ENCODE measurements around the gene CPLX1. TPM values are rescaled to one million over a fixed set of nuclear protein-coding genes. Genes with fewer than 3 reads are reported as not detected.

Gene CPLX1
- total RNA-seq, 3 donors from 2014 or later, result 0.16 to 2.6 (median 1.2) TPM

- no peaks in the 10 kb centered on the region for H3K36me3 ChIP-seq
- TF ChIP-seq POLR2AphosphoS5 (IDR thresholded peaks at IDR 0.05) (no peak), CTCF (IDR thresholded peaks at IDR 0.05) (no peak)
- H3K9me3 ChIP-seq, result no peaks in the 10 kb centered on the region
- intact Hi-C loops (cut with DNase I; ENCODE audit: low total_unique reads), result no loop called here
- H3K4me1 ChIP-seq, result peaks cover 0 to 3% of the 10 kb centered on the region in 2 donors
- no peak for DNase-seq (ENCODE audit: low spot score in 2 of 2)
- H3K27me3 ChIP-seq, result no peaks in the 10 kb centered on the region
- no peak overlapping the region for H3K4me3 ChIP-seq
- H3K27ac ChIP-seq, result no peak overlapping the region
Measured at GRCh38 chr4:769511-769910, 56.4 kb downstream of the CPLX1 start.

GRCh38 chr4:768995-769394 is 56.9 kb downstream of the CPLX1 start:
- no peak for DNase-seq (ENCODE audit: low spot score in 2 of 2)
- peaks cover 0 to 3% of the 10 kb centered on the region in 2 donors for H3K4me1 ChIP-seq
- no peaks in the 10 kb centered on the region for H3K36me3 ChIP-seq
- H3K4me3 ChIP-seq, result no peak overlapping the region
- intact Hi-C loops (cut with DNase I; ENCODE audit: low total_unique reads), result no loop called here
- H3K27me3 ChIP-seq, result no peaks in the 10 kb centered on the region
- no peaks in the 10 kb centered on the region for H3K9me3 ChIP-seq
- TF ChIP-seq CTCF (IDR thresholded peaks at IDR 0.05) (no peak), POLR2A (IDR thresholded peaks at IDR 0.05) (no peak), POLR2AphosphoS5 (IDR thresholded peaks at IDR 0.05) (no peak)
- no peak overlapping the region for H3K27ac ChIP-seq

GRCh38 chr4:768076-768475 is 57.9 kb downstream of the CPLX1 start:
- Histone ChIP-seq H3K4me1 (peaks cover 0 to 3% of the 10 kb centered on the region in 2 donors), H3K27ac (no peak overlapping the region), H3K36me3 (no peaks in the 10 kb centered on the region), H3K4me3 (no peak overlapping the region), H3K27me3 (no peaks in the 10 kb centered on the region), H3K9me3 (no peaks in the 10 kb centered on the region)
- no peak for DNase-seq (ENCODE audit: low spot score in 2 of 2)
- no peak for TF ChIP-seq CTCF (IDR thresholded peaks at IDR 0.05)
- no peak for TF ChIP-seq POLR2AphosphoS5 (IDR thresholded peaks at IDR 0.05)
- no peak for TF ChIP-seq POLR2A (IDR thresholded peaks at IDR 0.05)
- intact Hi-C loops (cut with DNase I; ENCODE audit: low total_unique reads), result no loop called here

- H3K36me3 ChIP-seq, result no peaks in the 10 kb centered on the region
- no peak overlapping the region for H3K27ac ChIP-seq
- no peak for DNase-seq (ENCODE audit: low spot score in 2 of 2)
- H3K27me3 ChIP-seq, result no peaks in the 10 kb centered on the region
- TF ChIP-seq POLR2A (IDR thresholded peaks at IDR 0.05) (no peak), POLR2AphosphoS5 (IDR thresholded peaks at IDR 0.05) (no peak), CTCF (IDR thresholded peaks at IDR 0.05) (no peak)
- no peaks in the 10 kb centered on the region for H3K9me3 ChIP-seq
- peaks cover 0 to under 1% of the 10 kb centered on the region in 2 donors for H3K4me1 ChIP-seq
- intact Hi-C loops (cut with DNase I; ENCODE audit: low total_unique reads), result no loop called here
- no peak overlapping the region for H3K4me3 ChIP-seq
Measured at GRCh38 chr4:766559-767283, 59.2 kb downstream of the CPLX1 start.

GRCh38 chr4:766152-766515 is 59.8 kb downstream of the CPLX1 start:
- no peaks in the 10 kb centered on the region for H3K4me1 ChIP-seq
- intact Hi-C loops (cut with DNase I; ENCODE audit: low total_unique reads), result no loop called here
- TF ChIP-seq POLR2AphosphoS5 (IDR thresholded peaks at IDR 0.05), result no peak
- TF ChIP-seq POLR2A (IDR thresholded peaks at IDR 0.05), result no peak
- TF ChIP-seq CTCF (IDR thresholded peaks at IDR 0.05), result no peak
- H3K27me3 ChIP-seq, result no peaks in the 10 kb centered on the region
- DNase-seq (ENCODE audit: low spot score in 2 of 2), result no peak
- no peaks in the 10 kb centered on the region for H3K9me3 ChIP-seq
- H3K36me3 ChIP-seq, result no peaks in the 10 kb centered on the region
- H3K4me3 ChIP-seq, result no peak overlapping the region
- peak overlapping the region in 1 of 2 donors; percentile 81 for H3K27ac ChIP-seq
